ENCODE data around the gene EDA. TPM values are rescaled to one million over a fixed set of nuclear protein-coding genes. Genes with fewer than 3 reads are reported as not detected.

Gene EDA
- total RNA-seq, 1 experiment from 2014 or later = 5.2 TPM

GRCh38 chrX:69987691-69988090 is 371.8 kb downstream of the EDA start:
- Histone ChIP-seq H4K20me1 (ENCODE audit: insufficient read depth) (no peaks in the 10 kb centered on the region), H3K4me3 (replicated peaks in 1 of 2; ENCODE audit: low read depth in 1 of 2, low read length in 2 of 2) (no peak overlapping the region), H3K4me2 (ENCODE audit: low read length) (no peak overlapping the region), H3K9ac (ENCODE audit: low read length) (no peak overlapping the region), H3K27ac (ENCODE audit: low read depth, low read length) (no peak overlapping the region), H3K36me3 (ENCODE audit: control insufficient read depth in 1 of 2, insufficient read depth in 2 of 2, low read length in 2 of 2) (no peaks in the 10 kb centered on the region), H3K79me2 (ENCODE audit: insufficient read depth, low read length) (no peaks in the 10 kb centered on the region), H2AFZ (ENCODE audit: low read depth, low read length, poor library complexity, severe bottlenecking) (no peak overlapping the region), H3K4me1 (ENCODE audit: control insufficient read depth in 1 of 2, insufficient read depth in 2 of 2, low read length in 2 of 2) (peaks cover 4 to 8% of the 10 kb centered on the region in 2 experiments; a peak in 3 of 4 replicates), H3K9me2 (ENCODE audit: insufficient read depth) (no peaks in the 10 kb centered on the region), H3K27me3 (ENCODE audit: insufficient read depth, low read length) (no peaks in the 10 kb centered on the region), H3K9me3 (ENCODE audit: control insufficient read depth in 1 of 2, insufficient read depth in 1 of 2, low read depth in 1 of 2, low read length in 2 of 2) (no peaks in the 10 kb centered on the region)
- no peak for DNase-seq (ENCODE audit: low read depth, low spot score)
- no peak for ATAC-seq
- no TSS peak for BruUV-seq (replicated peaks)
- CTCF ChIA-PET = no interaction called here
- RAD21 ChIA-PET (ENCODE audit: low non-redundant PET in 1 of 2, low total read pairs in 2 of 2, uncharacterized antibody in 2 of 2, unreplicated experiment in 2 of 2) = no interaction called here
- TF ChIP-seq POLR2A (IDR thresholded peaks at IDR 0.05; ENCODE audit: borderline replicate concordance, extremely low read depth, insufficient read depth, insufficient read length) (no peak), EZH2 (IDR thresholded peaks at IDR 0.05) (no peak), JUND (IDR thresholded peaks at IDR 0.05) (no peak), POLR2AphosphoS5 (IDR thresholded peaks at IDR 0.05; ENCODE audit: low read depth, low read length) (no peak), FOSL1 (IDR thresholded peaks at IDR 0.05; ENCODE audit: low read depth) (no peak), EZH2phosphoT487 (IDR thresholded peaks at IDR 0.05; ENCODE audit: borderline replicate concordance) (no peak), YY1 (IDR thresholded peaks at IDR 0.05; ENCODE audit: extremely low read depth, insufficient replicate concordance, low read depth, low read length) (no peak), REST (IDR thresholded peaks at IDR 0.05; ENCODE audit: low read depth) (no peak), CEBPB (IDR thresholded peaks at IDR 0.05; ENCODE audit: low read depth) (no peak), ZBTB33 (IDR thresholded peaks at IDR 0.05; ENCODE audit: extremely low read depth, insufficient replicate concordance, low read length) (no peak)
- TF ChIP-seq, protein P1, sequence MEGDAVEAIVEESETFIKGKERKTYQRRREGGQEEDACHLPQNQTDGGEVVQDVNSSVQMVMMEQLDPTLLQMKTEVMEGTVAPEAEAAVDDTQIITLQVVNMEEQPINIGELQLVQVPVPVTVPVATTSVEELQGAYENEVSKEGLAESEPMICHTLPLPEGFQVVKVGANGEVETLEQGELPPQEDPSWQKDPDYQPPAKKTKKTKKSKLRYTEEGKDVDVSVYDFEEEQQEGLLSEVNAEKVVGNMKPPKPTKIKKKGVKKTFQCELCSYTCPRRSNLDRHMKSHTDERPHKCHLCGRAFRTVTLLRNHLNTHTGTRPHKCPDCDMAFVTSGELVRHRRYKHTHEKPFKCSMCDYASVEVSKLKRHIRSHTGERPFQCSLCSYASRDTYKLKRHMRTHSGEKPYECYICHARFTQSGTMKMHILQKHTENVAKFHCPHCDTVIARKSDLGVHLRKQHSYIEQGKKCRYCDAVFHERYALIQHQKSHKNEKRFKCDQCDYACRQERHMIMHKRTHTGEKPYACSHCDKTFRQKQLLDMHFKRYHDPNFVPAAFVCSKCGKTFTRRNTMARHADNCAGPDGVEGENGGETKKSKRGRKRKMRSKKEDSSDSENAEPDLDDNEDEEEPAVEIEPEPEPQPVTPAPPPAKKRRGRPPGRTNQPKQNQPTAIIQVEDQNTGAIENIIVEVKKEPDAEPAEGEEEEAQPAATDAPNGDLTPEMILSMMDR (IDR thresholded peaks at IDR 0.05 in 2 of 3, conservative IDR thresholded peaks at IDR 0.05 in 1 of 3; ENCODE audit: borderline replicate concordance in 1 of 3, insufficient read depth in 1 of 3, low read depth in 2 of 3, low read length in 2 of 3) = no peak
- POLR2A ChIA-PET = no interaction called here
- intact Hi-C loops (cut with micrococcal nuclease) = no loop called here
